Osteoblast (primary cell): ENCODE measurements around the gene ADAM15. TPM values are rescaled to one million over a fixed set of nuclear protein-coding genes. Genes with fewer than 3 reads are reported as not detected.

Source experiments
- DNase-seq: peaks from one replicate; pipeline ENCODE4 v3.0.0; 2011; ENCODE audit warnings: low spot score, mixed read lengths; ENCODE audit not compliant: insufficient read length; ENCODE audit errors: missing footprints
- H2AFZ ChIP-seq: 2 replicates; pipeline ENCODE4 v1.6.0; 2011; ENCODE audit warnings: mild to moderate bottlenecking, low read length
- H3K27ac ChIP-seq: 2 replicates; pipeline ENCODE4 v1.5.1; 2011; ENCODE audit warnings: mild to moderate bottlenecking, low read depth, low read length, moderate library complexity
- H3K27me3 ChIP-seq: 2 replicates; pipeline ENCODE4 v1.6.0; 2012; ENCODE audit warnings: mild to moderate bottlenecking, control low read depth, inconsistent platforms, low read length, moderate library complexity; ENCODE audit not compliant: insufficient read depth
- H3K36me3 ChIP-seq: 2 replicates; pipeline ENCODE4 v1.5.1; 2011; ENCODE audit warnings: mild to moderate bottlenecking, low read length, control low read depth, moderate library complexity; ENCODE audit not compliant: insufficient read depth
- H3K4me1 ChIP-seq: 2 replicates; pipeline ENCODE4 v1.5.1; 2011; ENCODE audit warnings: mild to moderate bottlenecking, low read length, control low read depth, moderate library complexity; ENCODE audit not compliant: insufficient read depth
- H3K4me2 ChIP-seq: 2 replicates; pipeline ENCODE4 v1.6.0; 2011; ENCODE audit warnings: mild to moderate bottlenecking, low read length; ENCODE audit not compliant: insufficient read depth
- H3K4me3 ChIP-seq: fragments of 200-600 bp; sonication (generic); 3 replicates; pipeline ENCODE4 v1.5.1; 2012; ENCODE audit warnings: mild to moderate bottlenecking, low read length, inconsistent platforms; ENCODE audit not compliant: insufficient read depth
- H3K79me2 ChIP-seq: 2 replicates; pipeline ENCODE4 v1.6.0; 2012; ENCODE audit warnings: mild to moderate bottlenecking, low read length, control low read depth, inconsistent platforms; ENCODE audit not compliant: insufficient read depth
- H3K9me3 ChIP-seq: 2 replicates; pipeline ENCODE4 v1.5.1; 2011; ENCODE audit warnings: low read depth, low read length, control low read depth
- H4K20me1 ChIP-seq: 2 replicates; pipeline ENCODE4 v1.6.0; 2012; ENCODE audit warnings: mild to moderate bottlenecking, low read length, control low read depth; ENCODE audit not compliant: insufficient read depth
- CTCF ChIP-seq: IDR thresholded peaks from 2 replicates; pipeline ENCODE4 v1.5.1; 2011; ENCODE audit warnings: mild to moderate bottlenecking, low read depth, low read length, moderate library complexity; ENCODE audit errors: extremely low read depth
- total RNA-seq: library from RNA; depleted of rRNA; stranded (reverse); fragments of >200 nt; gene quantifications from 2 replicates; pipeline ENCODE4 v1.2.3, GENCODE V29; 2012

Gene ADAM15
- total RNA-seq, 1 donor: 101 TPM

GRCh38 chr1:155092131-155092530, 41.0 kb downstream of the ADAM15 start:
- Histone ChIP-seq H3K79me2 (no peaks in the 10 kb centered on the region), H3K4me2 (no peak overlapping the region), H3K36me3 (no peaks in the 10 kb centered on the region), H3K4me3 (no peak overlapping the region), H2AFZ (no peak overlapping the region), H4K20me1 (no peaks in the 10 kb centered on the region), H3K27ac (no peak overlapping the region), H3K27me3 (peaks cover 14% of the 10 kb centered on the region), H3K4me1 (peaks cover 3% of the 10 kb centered on the region), H3K9me3 (no peaks in the 10 kb centered on the region)
- TF ChIP-seq CTCF: no peak
- DNase-seq: no peak

GRCh38 chr1:155092641-155093040, 41.5 kb downstream of the ADAM15 start:
- no peak overlapping the region for H3K4me2 ChIP-seq
- H3K4me3 ChIP-seq: no peak overlapping the region
- H3K27ac ChIP-seq: no peak overlapping the region
- no peak for DNase-seq
- no peaks in the 10 kb centered on the region for H3K36me3 ChIP-seq
- no peak for TF ChIP-seq CTCF
- no peak overlapping the region for H2AFZ ChIP-seq
- H3K4me1 ChIP-seq: peaks cover 3% of the 10 kb centered on the region
- peaks cover 14% of the 10 kb centered on the region for H3K27me3 ChIP-seq
- H3K79me2 ChIP-seq: no peaks in the 10 kb centered on the region
- H3K9me3 ChIP-seq: no peaks in the 10 kb centered on the region
- no peaks in the 10 kb centered on the region for H4K20me1 ChIP-seq

- Histone ChIP-seq H3K27me3 (peaks cover 14% of the 10 kb centered on the region), H3K27ac (no peak overlapping the region), H3K79me2 (no peaks in the 10 kb centered on the region), H2AFZ (peak overlapping the region; percentile 62), H3K4me2 (no peak overlapping the region), H3K36me3 (no peaks in the 10 kb centered on the region), H4K20me1 (no peaks in the 10 kb centered on the region), H3K9me3 (no peaks in the 10 kb centered on the region), H3K4me3 (no peak overlapping the region), H3K4me1 (peaks cover 3% of the 10 kb centered on the region)
- DNase-seq: no peak
- peak; percentile 54 for TF ChIP-seq CTCF
Observed at GRCh38 chr1:155093911-155094621, 43.0 kb downstream of the ADAM15 start.

- H3K4me1 ChIP-seq: peaks cover 3% of the 10 kb centered on the region
- DNase-seq: no peak
- H3K4me3 ChIP-seq: no peak overlapping the region
- no peaks in the 10 kb centered on the region for H3K36me3 ChIP-seq
- no peak overlapping the region for H3K27ac ChIP-seq
- H3K79me2 ChIP-seq: no peaks in the 10 kb centered on the region
- H4K20me1 ChIP-seq: no peaks in the 10 kb centered on the region
- H2AFZ ChIP-seq: no peak overlapping the region
- no peak overlapping the region for H3K4me2 ChIP-seq
- no peak for TF ChIP-seq CTCF
- peaks cover 14% of the 10 kb centered on the region for H3K27me3 ChIP-seq
- H3K9me3 ChIP-seq: no peaks in the 10 kb centered on the region
Observed at GRCh38 chr1:155094622-155094948, 43.5 kb downstream of the ADAM15 start.
